ENCODE results near the gene CFAP61.
"Not testable (repeated sequence)": the region's sequence is repeated elsewhere in the genome, so short reads cannot be mapped to it uniquely, and the experiment has no call there.

CFAP61 gene

DNA sequence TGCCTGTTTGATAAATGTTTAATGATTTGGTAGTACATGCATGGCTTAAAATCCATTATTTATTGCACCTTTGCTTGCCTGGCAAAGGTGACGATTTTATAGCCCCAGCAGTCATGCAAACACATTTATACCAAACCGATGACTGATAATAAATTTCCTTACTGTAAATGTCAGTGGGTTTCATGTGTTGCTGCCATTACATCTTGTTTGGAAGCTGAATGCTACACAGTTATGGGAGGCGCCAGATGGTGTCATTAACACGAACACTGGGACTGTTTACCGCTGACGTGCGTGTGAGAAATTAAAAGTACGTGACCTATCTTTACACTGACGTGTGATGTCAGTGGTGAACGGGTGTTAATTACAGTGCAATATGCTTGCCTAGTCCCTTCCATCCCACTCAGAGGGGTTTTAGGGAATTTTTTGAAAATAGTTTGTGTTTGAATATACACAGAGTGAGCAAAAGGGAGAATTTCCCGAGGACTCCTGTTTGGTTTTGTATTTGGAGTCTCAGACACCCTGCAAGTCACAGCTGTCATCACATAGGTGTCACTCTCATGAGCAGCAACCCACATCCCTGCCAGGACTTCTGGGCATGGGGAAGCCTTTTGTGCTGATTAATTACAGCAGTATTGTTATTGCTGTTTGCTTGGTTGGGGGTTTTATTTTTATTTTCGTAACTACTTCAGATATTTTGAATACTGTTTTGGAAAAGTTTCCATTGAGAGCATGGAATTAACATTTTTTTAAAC is 163.8 kb downstream of the CFAP61 start:
- no peak for DNase-seq
- Histone ChIP-seq H2BK120ac (ENCODE audit: low read depth, low read length) (no peak overlapping the region), H2BK12ac (ENCODE audit: low read length in 2 of 2) (no peak overlapping the region), H2BK5ac (ENCODE audit: low read depth, low read length, poor library complexity, severe bottlenecking) (no peak overlapping the region), H3K27me3 (ENCODE audit: control insufficient read depth in 1 of 2, insufficient read depth in 1 of 2, low read length in 2 of 2) (peaks cover 3 to 34% of the 10 kb centered on the region in 2 experiments), H3K4me1 (ENCODE audit: control insufficient read depth, insufficient read depth, low read depth, low read length) (no peaks in the 10 kb centered on the region), H3K79me1 (replicated peaks; ENCODE audit: low read length, poor library complexity, severe bottlenecking) (no peaks in the 10 kb centered on the region), H3K9me3 (ENCODE audit: control insufficient read depth, low read length) (no peaks in the 10 kb centered on the region), H3K4me3 (ENCODE audit: insufficient read depth in 1 of 2, low read depth in 1 of 2, low read length in 2 of 2) (no peak overlapping the region), H3K4ac (ENCODE audit: low read depth in 1 of 2, low read length in 2 of 2) (no peak overlapping the region), H2BK15ac (ENCODE audit: low read depth, poor library complexity, severe bottlenecking) (no peak overlapping the region), H3K14ac (ENCODE audit: low read length in 2 of 2) (no peak overlapping the region), H3K4me2 (ENCODE audit: low read length, poor library complexity, severe bottlenecking) (no peak overlapping the region), H4K8ac (ENCODE audit: low read length) (no peak overlapping the region), H3K36me3 (ENCODE audit: control insufficient read depth in 1 of 2, insufficient read depth in 2 of 2, low read depth in 1 of 2, low read length in 2 of 2) (no peaks in the 10 kb centered on the region), H2AFZ (ENCODE audit: low read depth, low read length) (no peak overlapping the region), H3K27ac (ENCODE audit: low read length, poor library complexity, severe bottlenecking) (no peak overlapping the region), H3K9ac (ENCODE audit: low read length) (no peak overlapping the region), H4K91ac (ENCODE audit: low read length) (no peak overlapping the region), H3K23ac (ENCODE audit: low read length in 2 of 2) (no peak overlapping the region), H3K18ac (ENCODE audit: low read depth in 1 of 2, low read length in 2 of 2) (no peak overlapping the region), H2AK5ac (ENCODE audit: low read length, severe bottlenecking) (no peak overlapping the region)
- WGBS: 88% methylated on average over 10 of the region's 12 CpGs

DNA sequence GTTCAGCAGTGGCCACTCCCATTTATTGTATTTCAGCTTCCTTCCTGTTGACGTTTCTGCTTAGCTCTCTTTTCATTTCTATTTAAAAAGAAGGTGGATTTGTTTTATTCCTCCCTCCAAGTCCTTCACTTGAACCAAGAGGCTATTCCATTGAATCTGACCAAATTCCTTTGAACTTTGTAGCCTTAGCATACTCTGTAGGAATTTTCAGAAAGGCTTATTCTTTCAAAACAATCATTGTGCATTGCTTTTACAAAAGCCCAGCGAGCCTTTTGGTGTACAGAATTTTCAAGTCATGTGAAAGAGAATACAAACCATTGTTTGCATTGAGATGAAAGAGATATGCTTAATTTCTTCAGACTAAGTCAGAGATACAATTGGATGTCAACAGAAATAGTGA is 164.6 kb downstream of the CFAP61 start:
- Histone ChIP-seq H3K4me3 (ENCODE audit: insufficient read depth in 1 of 2, low read depth in 1 of 2, low read length in 2 of 2) (no peak overlapping the region), H3K4ac (ENCODE audit: low read depth in 1 of 2, low read length in 2 of 2) (no peak overlapping the region), H2AK5ac (ENCODE audit: low read length, severe bottlenecking) (no peak overlapping the region), H2BK12ac (ENCODE audit: low read length in 2 of 2) (no peak overlapping the region), H4K91ac (ENCODE audit: low read length) (no peak overlapping the region), H3K9me3 (ENCODE audit: control insufficient read depth, low read length) (no peaks in the 10 kb centered on the region), H3K4me1 (ENCODE audit: control insufficient read depth, insufficient read depth, low read depth, low read length) (no peaks in the 10 kb centered on the region), H2BK15ac (ENCODE audit: low read depth, poor library complexity, severe bottlenecking) (no peak overlapping the region), H3K27ac (ENCODE audit: low read length, poor library complexity, severe bottlenecking) (no peak overlapping the region), H3K36me3 (ENCODE audit: control insufficient read depth in 1 of 2, insufficient read depth in 2 of 2, low read depth in 1 of 2, low read length in 2 of 2) (no peaks in the 10 kb centered on the region), H2BK120ac (ENCODE audit: low read depth, low read length) (no peak overlapping the region), H3K4me2 (ENCODE audit: low read length, poor library complexity, severe bottlenecking) (no peak overlapping the region), H3K79me1 (replicated peaks; ENCODE audit: low read length, poor library complexity, severe bottlenecking) (no peaks in the 10 kb centered on the region), H3K27me3 (ENCODE audit: control insufficient read depth in 1 of 2, insufficient read depth in 1 of 2, low read length in 2 of 2) (peaks cover 3 to 35% of the 10 kb centered on the region in 2 experiments), H2BK5ac (ENCODE audit: low read depth, low read length, poor library complexity, severe bottlenecking) (no peak overlapping the region), H3K9ac (ENCODE audit: low read length) (no peak overlapping the region), H3K23ac (ENCODE audit: low read length in 2 of 2) (no peak overlapping the region), H4K8ac (ENCODE audit: low read length) (no peak overlapping the region), H3K18ac (ENCODE audit: low read depth in 1 of 2, low read length in 2 of 2) (no peak overlapping the region), H2AFZ (ENCODE audit: low read depth, low read length) (no peak overlapping the region), H3K14ac (ENCODE audit: low read length in 2 of 2) (no peak overlapping the region)
- WGBS: 65% methylated on average over 1 of the region's 2 CpGs
- DNase-seq: no peak

DNA sequence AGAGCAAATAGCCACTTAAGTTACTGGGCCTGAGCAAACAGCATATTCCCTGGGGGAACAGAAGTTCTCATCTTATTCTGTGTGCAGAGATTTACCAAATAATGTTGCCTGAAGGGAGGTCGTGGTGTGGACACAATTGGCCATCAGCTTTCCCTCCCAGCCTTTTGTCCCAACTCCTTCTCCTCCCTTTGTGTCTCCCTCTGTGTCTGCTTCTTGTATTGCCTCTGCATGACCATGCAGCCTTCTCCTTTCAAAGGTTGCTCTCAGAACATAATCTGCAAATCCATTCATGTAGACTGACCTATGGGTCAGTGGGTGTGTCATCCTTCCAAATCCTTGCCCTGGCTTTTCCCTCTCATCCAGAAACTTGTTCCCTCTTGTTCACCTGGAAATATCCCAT is 165.3 kb downstream of the CFAP61 start:
- H3K4me2 ChIP-seq (ENCODE audit: low read length, poor library complexity, severe bottlenecking): no peak overlapping the region
- no peak overlapping the region for H2AFZ ChIP-seq (ENCODE audit: low read depth, low read length)
- H3K18ac ChIP-seq (ENCODE audit: low read depth in 1 of 2, low read length in 2 of 2): no peak overlapping the region
- no peak overlapping the region for H2BK15ac ChIP-seq (ENCODE audit: low read depth, poor library complexity, severe bottlenecking)
- 59% methylated on average over 1 of the region's 1 CpG for WGBS
- H3K9me3 ChIP-seq (ENCODE audit: control insufficient read depth, low read length): no peaks in the 10 kb centered on the region
- no peak overlapping the region for H3K14ac ChIP-seq (ENCODE audit: low read length in 2 of 2)
- no peaks in the 10 kb centered on the region for H3K79me1 ChIP-seq (replicated peaks; ENCODE audit: low read length, poor library complexity, severe bottlenecking)
- no peak overlapping the region for H2BK5ac ChIP-seq (ENCODE audit: low read depth, low read length, poor library complexity, severe bottlenecking)
- H3K4ac ChIP-seq (ENCODE audit: low read depth in 1 of 2, low read length in 2 of 2): no peak overlapping the region
- no peaks in the 10 kb centered on the region for H3K36me3 ChIP-seq (ENCODE audit: control insufficient read depth in 1 of 2, insufficient read depth in 2 of 2, low read depth in 1 of 2, low read length in 2 of 2)
- no peak overlapping the region for H2AK5ac ChIP-seq (ENCODE audit: low read length, severe bottlenecking)
- H3K27ac ChIP-seq (ENCODE audit: low read length, poor library complexity, severe bottlenecking): no peak overlapping the region
- H3K9ac ChIP-seq (ENCODE audit: low read length): no peak overlapping the region
- H3K4me1 ChIP-seq (ENCODE audit: control insufficient read depth, insufficient read depth, low read depth, low read length): no peaks in the 10 kb centered on the region
- no peak for DNase-seq
- no peak overlapping the region for H3K4me3 ChIP-seq (ENCODE audit: insufficient read depth in 1 of 2, low read depth in 1 of 2, low read length in 2 of 2)
- no peak overlapping the region for H4K91ac ChIP-seq (ENCODE audit: low read length)
- H2BK120ac ChIP-seq (ENCODE audit: low read depth, low read length): no peak overlapping the region
- H3K27me3 ChIP-seq (ENCODE audit: control insufficient read depth in 1 of 2, insufficient read depth in 1 of 2, low read length in 2 of 2): peaks cover 3 to 35% of the 10 kb centered on the region in 2 experiments
- no peak overlapping the region for H2BK12ac ChIP-seq (ENCODE audit: low read length in 2 of 2)
- H4K8ac ChIP-seq (ENCODE audit: low read length): no peak overlapping the region
- H3K23ac ChIP-seq (ENCODE audit: low read length in 2 of 2): no peak overlapping the region

DNA sequence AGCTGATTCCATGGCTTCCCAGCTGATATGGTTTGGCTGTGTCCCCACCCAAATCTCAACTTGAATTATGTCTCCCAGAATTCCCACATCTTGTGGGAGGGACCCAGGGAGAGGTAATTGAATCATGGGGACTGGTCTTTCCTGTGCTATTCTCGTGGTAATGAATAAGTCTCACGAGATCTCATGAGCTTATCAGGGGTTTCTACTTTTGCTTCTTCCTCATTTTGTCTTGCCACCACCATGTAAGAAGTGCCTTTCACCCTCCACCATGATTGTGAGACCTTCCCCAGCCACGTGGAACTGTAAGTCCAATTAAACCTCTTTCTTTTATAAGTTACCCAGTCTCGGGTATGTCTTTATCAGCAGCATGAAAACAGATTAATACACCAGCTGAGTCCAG is 165.8 kb downstream of the CFAP61 start:
- not testable (repeated sequence) for H3K4me3 ChIP-seq (ENCODE audit: insufficient read depth in 1 of 2, low read depth in 1 of 2, low read length in 2 of 2); H3K4me2 ChIP-seq (ENCODE audit: low read length, poor library complexity, severe bottlenecking); H3K4me1 ChIP-seq (ENCODE audit: control insufficient read depth, insufficient read depth, low read depth, low read length); H3K27ac ChIP-seq (ENCODE audit: low read length, poor library complexity, severe bottlenecking); H3K14ac ChIP-seq (ENCODE audit: low read length in 2 of 2); H3K79me1 ChIP-seq (replicated peaks; ENCODE audit: low read length, poor library complexity, severe bottlenecking); H3K9ac ChIP-seq (ENCODE audit: low read length); H2AK5ac ChIP-seq (ENCODE audit: low read length, severe bottlenecking); H3K4ac ChIP-seq (ENCODE audit: low read depth in 1 of 2, low read length in 2 of 2); H3K36me3 ChIP-seq (ENCODE audit: control insufficient read depth in 1 of 2, insufficient read depth in 2 of 2, low read depth in 1 of 2, low read length in 2 of 2); H2AFZ ChIP-seq (ENCODE audit: low read depth, low read length); H2BK5ac ChIP-seq (ENCODE audit: low read depth, low read length, poor library complexity, severe bottlenecking); H2BK15ac ChIP-seq (ENCODE audit: low read depth, poor library complexity, severe bottlenecking); H3K18ac ChIP-seq (ENCODE audit: low read depth in 1 of 2, low read length in 2 of 2); H2BK120ac ChIP-seq (ENCODE audit: low read depth, low read length); DNase-seq; H3K23ac ChIP-seq (ENCODE audit: low read length in 2 of 2); H3K9me3 ChIP-seq (ENCODE audit: control insufficient read depth, low read length); H4K8ac ChIP-seq (ENCODE audit: low read length); H4K91ac ChIP-seq (ENCODE audit: low read length); H2BK12ac ChIP-seq (ENCODE audit: low read length in 2 of 2)
- H3K27me3 ChIP-seq (ENCODE audit: control insufficient read depth in 1 of 2, insufficient read depth in 1 of 2, low read length in 2 of 2): peaks cover 3 to 35% of the 10 kb centered on the region in 2 experiments
- WGBS: 52% methylated on average over 4 of the region's 4 CpGs
